Fibroblast of mammary gland (primary cell): ENCODE results near the gene TECPR2.
"Not testable (repeated sequence)": the region's sequence is repeated elsewhere in the genome, so short reads cannot be mapped to it uniquely, and the experiment has no call there.

Experiments
- DNase-seq: peaks from one replicate; pipeline ENCODE4 v3.0.0-alpha.2; 2010; ENCODE audit warnings: low read depth
- H3K4me3 ChIP-seq: 2 replicates; pipeline ENCODE4 v1.5.1; 2011; ENCODE audit warnings: low read depth, mild to moderate bottlenecking, low read length, moderate library complexity; ENCODE audit not compliant: control insufficient read depth
- CTCF ChIP-seq: conservative IDR thresholded peaks from 2 replicates; pipeline ENCODE4 v1.5.1; 2011; ENCODE audit warnings: low read depth, low read length, inconsistent platforms; ENCODE audit not compliant: control insufficient read depth, insufficient read depth

The TECPR2 gene

GRCh38 chr14:102544747-102545460, 182.2 kb downstream of the TECPR2 start:
- no peak overlapping the region for H3K4me3 ChIP-seq
- no peak for DNase-seq

GRCh38 chr14:102545461-102546265, 182.9 kb downstream of the TECPR2 start:
- no peak overlapping the region for H3K4me3 ChIP-seq
- TF ChIP-seq CTCF: no peak
- DNase-seq: peak; percentile 54

More at GRCh38 chr14:102544747-102545460, 182.2 kb downstream of the TECPR2 start:
- no peak for TF ChIP-seq CTCF

GRCh38 chr14:102548616-102549240, 186.0 kb downstream of the TECPR2 start:
- DNase-seq: no peak
- H3K4me3 ChIP-seq: no peak overlapping the region
- TF ChIP-seq CTCF: no peak

- DNase-seq, H3K4me3 ChIP-seq: not testable (repeated sequence)
Measured at GRCh38 chr14:102550927-102551401, 188.2 kb downstream of the TECPR2 start.
